HG03378 (cell line): ENCODE results near the gene COL9A2.

Source experiments
- ATAC-seq: cut with Tn5 transposase; IDR thresholded peaks from one replicate; pipeline ENCODE4 v1.9.1; 2021; ENCODE audit warnings: mild to moderate bottlenecking, moderate library complexity; ENCODE audit not compliant: unreplicated experiment

Gene COL9A2

DNA sequence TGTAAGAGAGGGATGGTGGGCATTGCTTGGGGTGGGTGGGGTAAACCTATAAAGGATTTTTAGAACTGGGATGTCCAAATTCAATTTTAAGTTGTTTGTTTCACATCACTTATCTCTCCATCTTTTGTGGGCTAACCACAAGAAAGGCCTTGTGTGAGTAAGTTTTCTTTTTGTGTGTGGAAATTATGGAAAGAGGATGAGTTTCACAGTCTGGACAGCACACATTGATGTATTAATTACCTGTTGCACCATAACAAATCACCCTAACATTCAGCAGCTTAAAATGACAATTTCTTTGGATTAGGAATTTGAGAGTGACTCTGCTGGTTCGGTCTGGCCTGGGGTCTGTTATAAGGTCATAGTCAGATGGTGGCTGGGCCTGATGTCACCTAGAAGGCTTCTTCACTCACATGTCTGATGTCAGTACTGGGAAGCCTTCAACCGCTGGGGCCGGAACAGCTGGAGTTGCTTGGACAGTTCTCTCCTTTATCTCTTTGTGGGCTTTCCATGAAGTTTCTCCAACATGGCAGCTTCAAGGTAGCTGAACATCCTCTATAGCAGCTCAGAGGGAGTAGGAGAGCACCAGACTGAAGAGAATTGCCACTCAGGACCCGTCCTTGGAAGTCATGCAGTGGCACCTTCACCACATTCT is 2.0 kb upstream of the COL9A2 start:
- ATAC-seq, result no peak

GRCh38 chr1:40318476-40318875 is 1.4 kb upstream of the COL9A2 start:
- ATAC-seq, result no peak

DNA sequence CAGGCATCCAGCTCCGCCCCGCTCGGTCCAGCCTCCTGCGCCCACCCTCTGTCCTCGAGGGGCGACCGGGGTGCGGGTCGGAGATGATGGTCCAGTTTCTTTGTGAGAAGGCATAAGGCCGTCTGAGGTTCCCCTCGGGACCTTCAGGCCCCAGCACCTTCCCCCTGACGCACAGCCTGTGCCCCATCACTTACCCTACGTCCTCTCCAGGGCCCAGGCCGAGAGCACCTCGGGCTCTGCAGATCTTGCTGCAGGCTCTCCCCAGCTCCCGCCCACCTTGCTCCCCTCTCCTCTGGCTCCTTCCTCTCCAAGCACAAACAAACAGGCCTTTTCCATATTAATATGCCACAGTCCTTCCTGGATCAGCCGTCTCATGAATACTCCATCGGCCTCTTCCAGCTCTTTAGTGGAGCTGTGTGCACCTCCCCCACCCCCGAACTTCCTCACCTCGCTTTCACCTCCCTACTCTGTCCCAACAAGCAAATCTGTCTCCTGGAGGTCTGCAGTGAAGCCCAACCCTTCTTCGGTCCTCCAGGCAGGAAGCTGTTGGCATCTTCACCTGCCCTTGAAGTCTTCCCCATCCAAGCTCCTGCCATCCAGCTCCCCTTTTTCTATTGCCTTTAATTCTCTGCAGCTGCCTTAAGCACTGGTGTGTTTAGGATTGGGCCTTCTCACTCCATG is 448 bp upstream of the COL9A2 start:
- ATAC-seq, result no peak

GRCh38 chr1:40315795-40316594 is 1.1 kb downstream of the COL9A2 start:
- no peak for ATAC-seq

DNA sequence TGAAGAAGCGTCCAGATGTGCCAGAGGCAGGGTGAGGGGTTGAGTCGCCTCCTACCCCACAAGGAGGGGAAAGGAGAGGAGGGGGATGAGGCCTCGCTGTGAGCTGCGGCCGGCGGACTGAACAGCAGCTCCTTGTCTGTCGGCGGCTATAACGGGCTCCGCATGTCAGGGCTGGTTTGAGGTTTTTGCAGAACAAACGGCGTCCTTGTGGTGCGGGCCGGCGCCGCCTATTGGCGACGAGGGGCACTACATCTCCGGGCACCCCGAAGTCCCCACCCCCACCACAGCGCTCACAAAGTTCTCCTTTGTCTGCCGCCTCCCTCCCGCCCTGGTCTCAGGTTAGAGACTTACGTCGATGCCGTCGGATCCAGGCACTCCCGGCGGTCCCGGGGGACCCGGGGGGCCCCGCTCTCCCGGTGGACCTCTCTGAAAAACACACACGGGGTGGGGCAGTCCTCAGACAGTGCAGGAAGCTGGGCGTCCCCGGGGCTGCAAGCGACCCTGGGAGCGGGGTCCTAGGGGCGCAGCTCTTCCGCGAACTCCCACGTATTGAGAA is 1.8 kb downstream of the COL9A2 start:
- ATAC-seq, result no peak

DNA sequence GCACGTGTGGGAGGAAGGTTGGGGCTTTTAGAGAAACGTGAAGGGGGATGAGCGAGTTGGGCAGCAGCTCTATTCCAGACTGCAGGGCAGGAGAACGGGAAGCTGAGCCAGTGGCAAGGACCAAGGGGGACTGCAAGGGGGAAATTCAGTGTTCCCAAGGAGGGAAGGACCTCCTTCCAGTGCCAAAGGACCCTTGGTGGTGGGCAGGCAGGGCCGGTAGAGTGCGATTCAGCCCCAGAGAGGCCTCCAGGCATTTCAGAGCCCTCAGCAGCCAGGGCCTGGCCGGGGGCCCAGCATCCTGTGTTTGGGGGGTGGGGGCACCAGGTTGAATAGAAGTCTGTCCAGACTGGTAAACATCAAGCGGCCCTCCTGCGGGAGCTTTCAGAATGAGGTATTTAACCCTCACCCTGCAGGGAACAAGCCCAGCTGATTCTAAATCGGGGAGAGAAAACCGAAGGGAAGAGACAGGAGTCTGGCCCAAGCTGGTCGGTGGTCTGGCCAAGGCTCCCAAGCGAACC is 2.3 kb downstream of the COL9A2 start:
- ATAC-seq, result no peak

DNA sequence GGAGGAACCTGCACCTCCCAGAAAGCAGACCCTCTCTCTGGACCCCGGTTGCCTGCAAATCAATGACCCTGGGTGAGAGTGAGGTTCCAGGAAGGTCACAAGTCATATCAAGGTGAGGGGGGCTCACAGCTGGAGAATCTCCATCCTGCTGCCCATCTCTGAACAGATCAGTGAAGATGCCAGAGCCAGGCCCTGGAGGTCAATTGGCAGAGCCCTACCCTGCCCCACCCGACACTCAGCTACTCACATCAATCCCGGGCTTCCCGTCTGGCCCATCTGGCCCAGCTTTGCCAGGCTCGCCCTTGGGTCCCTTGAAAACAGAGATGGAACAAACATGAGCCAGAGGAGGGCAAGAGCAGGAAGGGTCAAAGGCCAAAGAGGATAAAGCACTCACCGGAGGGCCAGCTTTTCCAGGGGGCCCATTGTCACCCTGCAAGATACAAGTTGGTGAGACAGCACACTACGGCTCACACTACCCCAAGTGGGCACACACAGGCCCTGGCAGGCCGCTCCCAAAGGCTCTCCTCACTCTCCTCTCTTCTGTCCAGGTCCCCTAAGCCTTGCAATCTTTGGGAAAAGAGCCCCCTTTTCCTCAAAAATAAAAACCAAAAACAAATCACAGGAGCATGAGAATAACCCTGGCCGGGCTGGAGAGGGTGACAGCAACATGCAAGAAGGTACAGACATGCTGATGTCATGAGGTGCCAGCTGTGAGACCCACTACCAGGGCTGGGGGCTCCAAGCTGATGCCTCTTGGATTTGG is 2.9 kb downstream of the COL9A2 start:
- no peak for ATAC-seq

DNA sequence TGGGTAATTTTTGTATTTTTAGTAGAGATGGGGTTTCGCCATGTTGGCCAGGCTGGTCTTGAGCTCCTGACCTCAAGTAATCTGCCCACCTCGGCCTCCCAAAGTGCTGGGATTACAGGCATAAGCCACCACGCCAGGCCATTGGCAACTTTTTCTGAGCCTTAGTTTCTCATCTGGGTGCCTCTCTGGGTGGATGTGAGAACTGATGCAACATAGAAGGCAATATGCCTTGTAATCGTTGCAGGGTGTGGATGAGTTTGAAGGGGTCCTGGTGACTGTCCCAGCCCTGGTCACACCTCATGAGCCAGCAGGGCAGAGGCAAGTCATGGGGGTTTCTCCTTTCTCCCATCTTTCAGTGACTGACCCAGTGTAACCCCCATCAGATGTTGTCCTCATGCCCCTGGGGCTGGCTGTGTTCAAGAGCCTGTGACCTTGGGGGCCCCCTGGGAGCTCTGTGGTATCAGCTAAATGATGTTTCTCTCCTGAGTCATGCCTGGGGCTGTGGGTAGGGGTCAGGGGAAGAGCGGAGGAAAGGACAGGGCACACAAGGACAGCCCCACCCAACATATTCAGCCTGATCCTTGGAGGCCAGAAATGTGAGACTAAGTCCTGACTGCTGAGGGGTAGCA is 3.6 kb downstream of the COL9A2 start:
- no peak for ATAC-seq

DNA sequence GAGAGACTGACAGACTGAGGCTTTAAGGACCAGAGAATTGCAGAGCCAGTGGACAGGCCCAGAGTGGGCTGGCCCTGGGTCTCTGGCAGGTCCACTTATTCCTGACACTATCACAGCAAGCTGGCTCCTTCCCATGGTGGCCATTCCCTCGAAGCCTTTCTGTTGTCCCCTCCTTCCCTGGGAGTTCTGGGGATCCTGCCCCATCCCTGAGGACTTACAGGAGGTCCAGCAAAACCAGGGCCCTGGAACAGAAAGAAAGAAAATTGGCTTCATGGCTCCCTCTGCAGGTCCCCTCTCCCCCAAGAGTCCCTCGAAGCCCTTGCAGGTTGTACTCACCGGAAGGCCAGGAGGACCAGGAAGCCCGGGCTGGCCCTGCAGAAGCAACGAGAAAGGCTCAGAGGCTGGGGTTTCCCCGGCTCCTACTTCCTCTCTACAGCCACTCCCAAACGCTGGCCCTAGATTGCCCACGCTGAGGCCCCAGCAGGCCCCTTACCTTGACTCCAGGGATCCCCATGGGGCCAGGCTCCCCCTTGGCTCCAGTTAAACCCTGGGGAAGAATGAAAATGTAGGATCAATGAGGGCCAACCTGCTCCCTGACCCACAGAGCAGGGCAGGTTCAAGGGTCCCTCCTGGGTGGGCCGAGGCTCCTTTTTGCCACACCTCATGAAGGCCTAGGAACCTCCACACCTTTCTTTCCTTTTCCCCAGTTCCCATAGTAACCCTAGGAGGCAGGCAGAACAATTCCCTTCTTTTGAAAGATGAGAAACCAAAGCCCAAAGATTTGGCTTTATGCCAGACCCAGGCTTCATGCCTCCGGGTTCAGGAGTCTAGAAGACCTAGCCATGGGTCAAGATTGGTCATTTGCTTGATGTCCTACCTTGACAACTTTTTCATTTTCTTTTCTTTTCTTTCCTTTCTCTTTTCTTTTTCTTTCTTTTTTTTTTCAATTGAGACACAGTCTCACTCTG is 4.6 kb downstream of the COL9A2 start:
- peak; percentile 39 for ATAC-seq

- no peak for ATAC-seq
Observed at GRCh38 chr1:40311692-40312091, 5.4 kb downstream of the COL9A2 start.

DNA sequence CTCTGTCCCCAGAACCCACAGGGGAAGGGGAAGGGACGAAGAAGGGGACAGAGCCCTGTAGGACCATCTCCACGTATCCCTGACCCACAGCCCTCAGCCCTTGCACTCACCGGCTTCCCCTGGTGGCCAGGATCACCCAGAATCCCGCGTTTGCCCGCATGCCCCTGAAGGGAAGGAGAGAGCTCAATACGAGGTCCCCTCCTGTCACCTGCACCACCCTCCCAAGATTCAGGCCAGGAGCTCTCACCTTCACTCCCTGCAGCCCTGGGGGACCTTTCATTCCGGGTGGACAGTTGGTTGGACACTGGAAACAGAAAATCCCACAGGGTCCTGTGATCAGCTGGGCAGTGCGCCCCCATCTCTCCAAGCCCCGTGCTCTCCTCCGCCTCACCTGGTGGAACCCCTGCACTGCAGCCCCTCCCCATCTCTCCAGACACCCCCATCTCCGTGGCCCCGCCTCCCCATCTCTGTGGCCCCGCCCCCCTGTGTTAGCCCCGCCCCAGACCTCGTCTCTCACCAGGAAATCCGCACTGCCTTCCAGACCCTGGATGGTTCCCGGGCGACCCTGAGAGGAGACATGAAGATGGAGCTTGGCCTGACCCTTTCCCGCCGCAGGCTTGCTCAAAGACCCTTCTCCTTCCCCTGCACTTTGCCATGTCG is 6.0 kb downstream of the COL9A2 start:
- ATAC-seq, result no peak

GRCh38 chr1:40310129-40310461 is 7.0 kb downstream of the COL9A2 start:
- ATAC-seq, result no peak

DNA sequence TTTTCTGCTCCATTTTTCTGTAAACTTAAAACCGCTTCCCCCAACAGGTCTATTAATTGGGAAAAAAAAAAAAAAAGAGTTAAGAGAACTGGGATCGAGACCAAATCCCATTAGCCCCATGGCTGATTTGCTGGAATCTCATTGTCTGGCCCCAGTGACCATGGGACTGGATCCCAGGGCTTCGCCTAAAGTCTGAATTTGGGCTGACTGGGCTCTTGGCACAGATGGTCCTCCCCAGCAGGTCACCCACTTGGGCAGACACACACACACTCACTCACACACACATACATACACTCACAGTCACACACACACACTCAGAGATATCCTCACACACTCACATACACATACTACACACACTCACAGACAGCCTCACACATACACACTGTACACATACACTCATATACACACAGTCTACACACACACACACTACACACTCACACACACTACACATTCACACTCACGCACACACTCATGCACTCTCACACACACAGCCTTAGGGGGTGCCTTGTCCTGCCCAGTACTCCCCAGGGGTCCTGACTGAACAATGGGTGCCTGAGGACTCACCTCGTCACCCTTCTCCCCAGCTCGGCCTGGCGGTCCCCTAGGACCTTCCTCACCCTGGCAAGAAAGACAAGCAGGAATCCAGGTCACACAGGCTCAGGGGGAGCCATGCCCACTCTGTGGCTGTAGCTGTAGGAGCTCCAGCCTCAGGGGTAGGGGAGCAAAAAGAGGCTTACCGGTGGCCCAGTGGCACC is 7.5 kb downstream of the COL9A2 start:
- ATAC-seq, result no peak

DNA sequence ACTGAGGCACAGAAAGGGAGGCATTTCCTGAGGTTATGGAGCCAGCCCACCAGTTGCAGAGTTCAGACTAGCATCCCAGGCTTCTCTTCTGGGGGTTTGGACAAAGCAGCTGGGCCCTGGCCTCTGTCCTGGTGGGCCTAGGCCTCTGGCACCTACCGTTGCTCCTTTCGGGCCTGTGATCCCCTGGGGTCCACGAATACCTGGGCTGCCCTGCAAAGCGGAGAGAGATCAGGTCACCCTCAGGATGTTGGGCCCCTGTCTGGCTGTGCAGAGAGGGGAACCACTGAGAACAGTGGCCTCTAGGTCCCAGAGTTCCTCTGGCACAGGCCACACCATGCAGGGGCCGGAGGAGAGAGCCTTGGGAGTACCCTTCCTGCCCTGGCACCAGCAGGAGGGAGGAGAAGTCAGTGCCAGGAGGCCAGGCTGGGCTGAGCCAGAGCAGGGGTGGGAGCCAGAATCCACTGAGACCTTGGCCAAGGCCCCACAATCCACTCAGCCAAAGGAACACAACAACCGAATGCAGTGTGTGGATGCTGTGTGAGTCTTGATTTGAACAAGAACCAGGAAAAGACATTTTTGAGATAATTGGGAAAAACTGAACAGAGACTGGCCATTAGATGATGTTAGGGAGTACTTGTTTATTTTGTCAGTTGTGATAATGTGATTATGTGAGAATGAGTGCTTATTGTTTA is 8.9 kb downstream of the COL9A2 start:
- ATAC-seq, result no peak

- no peak for ATAC-seq
Observed at GRCh38 chr1:40307186-40307585, 9.9 kb downstream of the COL9A2 start.

DNA sequence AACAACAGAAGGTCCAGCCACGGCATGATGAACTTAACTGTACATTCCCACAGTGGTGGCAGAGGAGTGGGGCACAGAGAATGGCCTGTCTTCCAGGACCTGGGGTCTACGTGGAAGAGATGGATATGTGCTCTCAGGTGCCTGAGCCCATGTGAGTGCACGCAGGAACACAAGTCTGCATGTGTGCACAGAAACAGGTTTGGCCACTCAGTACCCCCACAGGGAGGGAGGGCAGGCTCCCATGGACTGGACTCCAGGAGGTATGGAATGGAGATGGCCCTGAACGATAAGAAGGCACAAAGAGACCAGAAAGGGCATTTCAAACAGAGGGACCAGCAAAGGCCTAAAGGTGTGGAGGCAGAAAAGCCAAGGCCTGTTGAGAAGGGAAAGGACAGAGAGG is 10.8 kb downstream of the COL9A2 start:
- ATAC-seq, result no peak

GRCh38 chr1:40305871-40306270 is 11.2 kb downstream of the COL9A2 start:
- ATAC-seq, result no peak
